Adrenal gland (tissue), 5 donors: ENCODE results near the gene METTL15.

Experiments used
- CTCF ChIP-seq, 6 experiments: fragments of 450-650 bp in 4 of 6; fragments of 200-600 bp in 2 of 6; sonication (generic) in 1 of 6; IDR thresholded peaks; 1 replicate in 5 of 6; 2 replicates in 1 of 6; pipeline versions ENCODE4 v1.5.1 to v1.8.0; 2016 to 2021; ENCODE audit warnings: antibody characterized with exemption in 6 of 6, mild to moderate bottlenecking in 2 of 6, moderate library complexity in 1 of 6
- POLR2A ChIP-seq, 2 donors: fragments of 450-650 bp; IDR thresholded peaks; one replicate each; pipeline ENCODE4 v1.6.1; 2017; ENCODE audit warnings: antibody characterized with exemption in 2 of 2, mild to moderate bottlenecking in 2 of 2, moderate library complexity in 1 of 2
- donor health status: DM: no; HTN: no; CAD: no.

GRCh38 chr11:28243061-28243460 is 134.9 kb downstream of the METTL15 start:
- TF ChIP-seq CTCF (IDR thresholded peaks at IDR 0.05) = no peak
- TF ChIP-seq POLR2A (IDR thresholded peaks at IDR 0.05) = no peak
